Measurements from ENCODE around the gene ZIC1.

DNA sequence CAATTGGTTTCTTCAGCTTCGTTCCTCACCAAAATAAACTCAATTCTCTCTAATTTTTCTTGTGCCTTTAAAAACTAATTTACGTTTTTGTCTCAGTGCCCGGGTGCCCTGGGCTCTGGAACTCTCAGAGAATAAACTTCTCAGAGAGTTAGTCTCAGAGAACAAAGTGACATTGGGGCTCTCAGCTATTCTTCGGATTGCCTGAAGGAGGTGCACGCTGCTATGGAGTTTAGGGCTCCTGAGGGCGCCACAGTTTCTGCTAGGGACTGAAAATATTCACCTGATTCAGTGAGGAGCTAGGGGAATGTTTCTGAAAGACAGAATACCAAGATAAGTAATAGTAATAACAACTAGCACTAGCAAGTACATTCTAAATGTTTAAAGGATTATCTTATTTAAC is 25.5 kb upstream of the ZIC1 start:
- no peak for TF ChIP-seq CTCF (optimal IDR thresholded peaks at IDR 0.05 in 1 of 3, IDR thresholded peaks at IDR 0.05 in 1 of 3, conservative IDR thresholded peaks at IDR 0.05 in 1 of 3; ENCODE audit: extremely low read depth in 1 of 3, insufficient read depth in 2 of 3, low read length in 3 of 3)
- TF ChIP-seq EZH2 (IDR thresholded peaks at IDR 0.05; ENCODE audit: low read length): no peak

All from keratinocyte (primary cell).